GM21381 (cell line): ENCODE results near the gene CXXC1.
"Not testable (repeated sequence)": the region's sequence is repeated elsewhere in the genome, so short reads cannot be mapped to it uniquely, and the experiment has no call there.

Source experiments
- ATAC-seq: cut with Tn5 transposase; IDR thresholded peaks from one replicate; pipeline ENCODE4 v1.9.1; 2021; ENCODE audit warnings: mild to moderate bottlenecking, moderate library complexity; ENCODE audit not compliant: unreplicated experiment

The CXXC1 gene

GRCh38 chr18:50287441-50288347, at the start of gene CXXC1:
CXXC1 (minus strand) TSS chr18:50287692; CDS start chr18:50287589, 103 bp downstream.
- peak; percentile 93 for ATAC-seq

- ATAC-seq, result peak; percentile 73
Observed at GRCh38 chr18:50334546-50335152, 47.2 kb upstream of the CXXC1 start.

- ATAC-seq, result no peak
Observed at GRCh38 chr18:50331691-50332090, 44.2 kb upstream of the CXXC1 start.

- no peak for ATAC-seq
Observed at GRCh38 chr18:50330176-50330575, 42.7 kb upstream of the CXXC1 start.

GRCh38 chr18:50327983-50328382, 40.5 kb upstream of the CXXC1 start:
- no peak for ATAC-seq

GRCh38 chr18:50320719-50321118, 33.2 kb upstream of the CXXC1 start:
- ATAC-seq, result peak; percentile 75

GRCh38 chr18:50315100-50315871, 27.8 kb upstream of the CXXC1 start:
- peak; percentile 64 for ATAC-seq

GRCh38 chr18:50313873-50314460, 26.5 kb upstream of the CXXC1 start:
- no peak for ATAC-seq

- ATAC-seq, result peak; percentile 20
Observed at GRCh38 chr18:50313031-50313607, 25.6 kb upstream of the CXXC1 start.

- ATAC-seq, result peak; percentile 63
Observed at GRCh38 chr18:50312296-50313030, 25.0 kb upstream of the CXXC1 start.

GRCh38 chr18:50311650-50312049, 24.2 kb upstream of the CXXC1 start:
- ATAC-seq, result no peak

GRCh38 chr18:50310080-50310479, 22.6 kb upstream of the CXXC1 start:
- no peak for ATAC-seq

GRCh38 chr18:50308851-50309250, 21.4 kb upstream of the CXXC1 start:
- ATAC-seq, result not testable (repeated sequence)

GRCh38 chr18:50307738-50308470, 20.4 kb upstream of the CXXC1 start:
- peak; percentile 93 for ATAC-seq

GRCh38 chr18:50307400-50307737, 19.9 kb upstream of the CXXC1 start:
- ATAC-seq, result no peak

- ATAC-seq, result no peak
Observed at GRCh38 chr18:50306944-50307343, 19.5 kb upstream of the CXXC1 start.

GRCh38 chr18:50301074-50301473, 13.6 kb upstream of the CXXC1 start:
- no peak for ATAC-seq

- ATAC-seq, result no peak
Observed at GRCh38 chr18:50299626-50300388, 12.3 kb upstream of the CXXC1 start.
